Measurements from ENCODE around the gene SNX27.
"Not testable (repeated sequence)": the region's sequence is repeated elsewhere in the genome, so short reads cannot be mapped to it uniquely, and the experiment has no call there.

The SNX27 gene

DNA sequence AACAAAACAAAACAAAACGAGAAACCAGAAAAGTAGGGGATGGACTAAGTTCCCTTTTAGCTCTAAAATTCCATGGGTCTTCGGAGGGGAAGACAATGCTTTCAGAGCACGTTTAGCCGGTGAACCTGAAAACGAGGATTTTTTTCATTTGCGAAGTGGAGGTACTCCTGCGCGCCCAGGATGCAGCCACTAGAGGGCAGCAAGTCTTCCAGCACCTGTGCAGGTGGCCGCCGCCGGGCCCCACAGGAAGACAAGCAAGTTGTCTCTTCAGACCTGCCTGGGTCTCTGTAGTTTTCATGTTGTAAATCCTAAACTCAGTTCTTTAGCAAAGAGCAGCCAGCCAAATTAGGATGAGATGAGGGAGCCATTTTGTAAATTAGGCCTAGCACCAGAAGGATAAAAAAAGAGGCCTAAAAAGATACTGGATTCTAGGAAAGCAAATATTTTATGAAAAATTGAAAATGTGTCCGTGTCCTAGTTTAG lies 17.7 kb upstream of the SNX27 start:
- TF ChIP-seq, protein P1, sequence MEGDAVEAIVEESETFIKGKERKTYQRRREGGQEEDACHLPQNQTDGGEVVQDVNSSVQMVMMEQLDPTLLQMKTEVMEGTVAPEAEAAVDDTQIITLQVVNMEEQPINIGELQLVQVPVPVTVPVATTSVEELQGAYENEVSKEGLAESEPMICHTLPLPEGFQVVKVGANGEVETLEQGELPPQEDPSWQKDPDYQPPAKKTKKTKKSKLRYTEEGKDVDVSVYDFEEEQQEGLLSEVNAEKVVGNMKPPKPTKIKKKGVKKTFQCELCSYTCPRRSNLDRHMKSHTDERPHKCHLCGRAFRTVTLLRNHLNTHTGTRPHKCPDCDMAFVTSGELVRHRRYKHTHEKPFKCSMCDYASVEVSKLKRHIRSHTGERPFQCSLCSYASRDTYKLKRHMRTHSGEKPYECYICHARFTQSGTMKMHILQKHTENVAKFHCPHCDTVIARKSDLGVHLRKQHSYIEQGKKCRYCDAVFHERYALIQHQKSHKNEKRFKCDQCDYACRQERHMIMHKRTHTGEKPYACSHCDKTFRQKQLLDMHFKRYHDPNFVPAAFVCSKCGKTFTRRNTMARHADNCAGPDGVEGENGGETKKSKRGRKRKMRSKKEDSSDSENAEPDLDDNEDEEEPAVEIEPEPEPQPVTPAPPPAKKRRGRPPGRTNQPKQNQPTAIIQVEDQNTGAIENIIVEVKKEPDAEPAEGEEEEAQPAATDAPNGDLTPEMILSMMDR (IDR thresholded peaks at IDR 0.05; ENCODE audit: control extremely low read depth, extremely low read depth, low read depth, missing control alignments): peak; percentile 94
- CTCF ChIA-PET: interaction anchor here (0.6 to 3.8 kb wide), 35 partner anchors 8 to 294 kb away, joined by 3 to 25 read pairs (median 5); partner anchors contain the start of genes CELF3, MRPL9 and SNX27
- POLR2A ChIA-PET: no interaction called here
- peak; percentile 86 for DNase-seq (ENCODE audit: extremely low spot score)

DNA sequence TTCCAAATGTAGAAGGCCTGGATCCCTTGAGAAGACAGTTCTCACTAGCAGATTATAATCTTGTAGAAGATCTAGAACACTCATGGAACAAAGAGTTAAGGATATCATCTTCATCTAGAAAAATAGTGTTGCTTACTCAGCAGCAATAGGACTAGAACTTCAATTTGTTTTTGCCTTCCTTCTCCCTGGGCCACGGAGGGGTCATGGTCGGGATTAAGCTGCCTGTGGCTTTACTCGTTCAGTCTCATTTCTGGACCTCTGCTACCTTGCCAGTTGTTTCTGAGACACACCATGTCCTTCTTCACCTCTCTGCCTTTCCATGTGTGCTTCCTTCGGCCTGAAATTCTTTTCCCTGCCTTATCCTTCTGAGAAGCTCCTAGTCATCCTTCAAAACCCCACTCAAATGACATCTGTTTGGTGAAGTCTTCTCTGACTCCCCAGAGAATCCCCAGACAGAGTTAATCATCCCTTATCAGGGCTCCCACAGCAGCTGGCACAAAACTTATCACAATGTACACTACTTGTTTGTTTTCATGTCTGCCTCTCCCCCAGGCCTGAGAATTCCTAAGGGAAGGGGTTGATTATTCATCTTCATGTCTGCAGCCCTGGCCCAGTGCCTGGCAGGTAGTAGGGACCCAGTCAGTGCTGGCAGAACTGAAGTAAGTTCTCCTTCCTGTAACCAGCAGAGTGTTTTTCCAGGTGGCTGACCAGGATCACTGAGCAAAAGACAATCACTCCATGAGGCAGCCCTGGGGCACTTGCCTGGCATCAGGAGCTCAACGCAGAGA lies 15.5 kb upstream of the SNX27 start:
- POLR2A ChIA-PET: no interaction called here
- DNase-seq (ENCODE audit: extremely low spot score): no peak
- TF ChIP-seq, protein P1 (IDR thresholded peaks at IDR 0.05; ENCODE audit: control extremely low read depth, extremely low read depth, low read depth, missing control alignments): no peak
- CTCF ChIA-PET: interaction anchor here (0.9 to 1.5 kb wide), 3 partner anchors 8 to 24 kb away, joined by 3 to 4 read pairs (median 3); no protein-coding TSS in a partner anchor

DNA sequence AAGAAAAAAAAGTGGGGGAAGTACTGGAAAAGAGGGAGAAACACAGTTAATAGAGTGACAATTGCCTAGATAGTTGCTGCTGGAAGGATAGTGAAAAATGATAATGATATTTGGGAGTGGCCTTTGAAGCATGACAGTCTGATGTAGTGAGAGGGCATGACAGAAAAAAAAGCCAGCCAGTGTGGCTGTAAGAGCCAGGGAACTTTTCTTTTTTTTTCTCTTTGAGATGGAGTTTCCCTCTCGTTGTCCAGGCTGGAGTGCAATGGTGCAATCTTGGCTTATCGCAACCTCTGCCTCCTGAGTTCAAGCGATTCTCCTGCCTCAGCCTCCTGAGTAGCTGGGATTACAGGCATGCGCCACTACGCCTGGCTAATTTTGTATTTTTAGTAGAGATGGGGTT lies 9.3 kb upstream of the SNX27 start:
- POLR2A ChIA-PET; DNase-seq (ENCODE audit: extremely low spot score): not testable (repeated sequence)
- CTCF ChIA-PET: interaction anchor here (1.2 kb wide), 1 partner anchor 8 kb away, joined by 5 read pairs; no protein-coding TSS in a partner anchor

DNA sequence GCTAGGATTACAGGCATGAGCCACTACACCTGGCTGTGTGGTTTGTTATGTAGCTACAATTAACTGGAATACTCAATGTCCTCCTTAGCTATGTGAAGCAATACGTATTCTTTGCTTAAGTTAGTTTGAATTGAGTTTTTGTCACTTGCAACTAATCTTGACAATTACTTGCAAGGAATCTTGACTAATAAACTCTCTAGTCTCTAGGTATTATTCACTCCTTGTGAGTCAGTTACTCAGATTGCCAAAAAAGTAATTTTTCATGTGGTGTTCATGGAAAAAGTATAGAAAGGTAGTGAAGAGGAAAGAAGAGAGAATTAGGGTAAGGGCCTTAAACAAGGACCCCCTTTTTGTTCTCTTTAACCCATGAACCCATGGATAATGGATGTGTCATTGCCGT lies 7.6 kb upstream of the SNX27 start:
- no peak for DNase-seq (ENCODE audit: extremely low spot score)
- ChIA-PET POLR2A (interaction anchor here (0.7 kb wide), 1 partner anchor 32 kb away, joined by 3 read pairs; no protein-coding TSS in a partner anchor), CTCF (interaction anchor here (3.2 kb wide), 1 partner anchor 10 kb away, joined by 22 read pairs; no protein-coding TSS in a partner anchor)
- TF ChIP-seq, protein P1 (IDR thresholded peaks at IDR 0.05; ENCODE audit: control extremely low read depth, extremely low read depth, low read depth, missing control alignments): no peak

DNA sequence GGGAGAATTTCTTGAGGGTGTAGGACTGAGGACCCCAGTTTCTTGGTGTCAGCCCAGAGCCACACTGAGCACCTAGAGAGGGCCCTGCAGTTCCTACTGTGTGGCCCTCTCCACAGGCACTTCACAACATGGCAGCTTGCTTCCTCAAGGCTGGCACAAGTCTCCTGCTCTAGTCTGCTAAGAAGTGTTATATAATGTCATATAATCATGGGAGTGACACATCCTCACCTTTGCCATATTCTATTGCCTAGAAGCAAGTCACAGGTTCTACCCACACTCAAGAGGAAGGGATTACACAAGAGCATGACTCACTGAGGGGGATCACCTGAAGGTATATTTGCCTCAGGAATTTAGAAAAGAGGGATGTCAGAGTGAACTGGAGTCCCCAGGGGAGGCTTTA lies 5.5 kb upstream of the SNX27 start:
- TF ChIP-seq, protein P1 (IDR thresholded peaks at IDR 0.05; ENCODE audit: control extremely low read depth, extremely low read depth, low read depth, missing control alignments): no peak
- CTCF ChIA-PET: interaction anchor here (3.2 kb wide), 1 partner anchor 12 kb away, joined by 22 read pairs; no protein-coding TSS in a partner anchor
- POLR2A ChIA-PET: interaction anchor here (0.6 kb wide), 1 partner anchor 495 kb away, joined by 5 read pairs; no protein-coding TSS in a partner anchor
- no peak for DNase-seq (ENCODE audit: extremely low spot score)

DNA sequence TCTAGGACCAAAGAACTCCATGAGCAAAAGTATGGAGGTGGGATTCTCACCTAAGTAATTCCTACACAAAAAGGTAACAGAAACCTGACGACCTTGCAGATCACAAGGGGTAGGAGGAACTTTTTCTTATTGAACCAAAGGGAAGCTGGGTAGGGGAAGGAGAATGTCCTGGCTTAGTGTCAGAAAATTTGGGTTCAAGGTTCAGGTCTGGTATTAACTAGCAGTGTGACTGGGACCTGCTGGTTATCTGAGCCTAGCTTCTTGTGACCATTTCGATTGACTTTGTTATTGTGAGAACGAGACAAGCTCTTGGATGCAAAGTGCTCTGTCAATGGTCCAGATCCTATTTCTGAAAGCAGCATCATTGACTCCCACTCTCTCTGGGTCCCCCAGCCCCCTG lies 5.0 kb upstream of the SNX27 start:
- ChIA-PET POLR2A (no interaction called here), CTCF (no interaction called here)
- DNase-seq (ENCODE audit: extremely low spot score): no peak
- TF ChIP-seq, protein P1 (IDR thresholded peaks at IDR 0.05; ENCODE audit: control extremely low read depth, extremely low read depth, low read depth, missing control alignments): no peak

DNA sequence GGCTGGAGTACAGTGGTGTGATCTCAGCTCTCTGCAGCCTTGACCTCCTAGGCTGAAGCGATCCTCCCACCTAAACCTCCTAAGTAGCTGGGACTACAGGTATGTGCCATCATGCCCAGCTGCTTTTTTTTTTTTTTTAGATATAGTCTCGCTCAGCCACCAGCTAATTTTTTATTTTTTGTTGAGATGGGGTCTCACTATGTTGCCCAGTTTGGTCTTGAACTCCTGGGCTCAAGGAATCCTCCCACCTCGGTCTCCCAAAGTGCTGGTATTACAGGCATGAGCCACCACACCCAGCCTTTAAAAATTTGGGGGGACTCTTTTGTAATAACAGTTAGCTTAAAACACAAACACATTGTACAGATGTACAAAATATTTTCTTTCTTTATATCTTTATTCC lies 1.7 kb upstream of the SNX27 start:
- CTCF ChIA-PET: interaction anchor here (1.3 to 2.4 kb wide), 3 partner anchors 10 to 22 kb away, joined by 4 to 7 read pairs (median 6); no protein-coding TSS in a partner anchor
- POLR2A ChIA-PET: no interaction called here
- no peak for DNase-seq (ENCODE audit: extremely low spot score)
- TF ChIP-seq, protein P1 (IDR thresholded peaks at IDR 0.05; ENCODE audit: control extremely low read depth, extremely low read depth, low read depth, missing control alignments): no peak

All from GM10248 (cell line).